Tracheal epithelial cell (primary cell): ENCODE data around the gene BEST3. TPM values are rescaled to one million over a fixed set of nuclear protein-coding genes. Genes with fewer than 3 reads are reported as not detected.

Source experiments
- total RNA-seq: library from RNA; depleted of rRNA; stranded (reverse); fragments of >200 nt; gene quantifications from 2 replicates; pipeline ENCODE4 v1.2.1, GENCODE V29; 2014

BEST3 gene
- under 0.01 TPM in 1 of 2 replicates, not detected in the other for total RNA-seq

GRCh38 chr12:69698769-69699540 is at the start of gene BEST3:
BEST3 (minus strand) TSS chr12:69699303; CDS start chr12:69697798, 1,505 bp downstream.

DNA sequence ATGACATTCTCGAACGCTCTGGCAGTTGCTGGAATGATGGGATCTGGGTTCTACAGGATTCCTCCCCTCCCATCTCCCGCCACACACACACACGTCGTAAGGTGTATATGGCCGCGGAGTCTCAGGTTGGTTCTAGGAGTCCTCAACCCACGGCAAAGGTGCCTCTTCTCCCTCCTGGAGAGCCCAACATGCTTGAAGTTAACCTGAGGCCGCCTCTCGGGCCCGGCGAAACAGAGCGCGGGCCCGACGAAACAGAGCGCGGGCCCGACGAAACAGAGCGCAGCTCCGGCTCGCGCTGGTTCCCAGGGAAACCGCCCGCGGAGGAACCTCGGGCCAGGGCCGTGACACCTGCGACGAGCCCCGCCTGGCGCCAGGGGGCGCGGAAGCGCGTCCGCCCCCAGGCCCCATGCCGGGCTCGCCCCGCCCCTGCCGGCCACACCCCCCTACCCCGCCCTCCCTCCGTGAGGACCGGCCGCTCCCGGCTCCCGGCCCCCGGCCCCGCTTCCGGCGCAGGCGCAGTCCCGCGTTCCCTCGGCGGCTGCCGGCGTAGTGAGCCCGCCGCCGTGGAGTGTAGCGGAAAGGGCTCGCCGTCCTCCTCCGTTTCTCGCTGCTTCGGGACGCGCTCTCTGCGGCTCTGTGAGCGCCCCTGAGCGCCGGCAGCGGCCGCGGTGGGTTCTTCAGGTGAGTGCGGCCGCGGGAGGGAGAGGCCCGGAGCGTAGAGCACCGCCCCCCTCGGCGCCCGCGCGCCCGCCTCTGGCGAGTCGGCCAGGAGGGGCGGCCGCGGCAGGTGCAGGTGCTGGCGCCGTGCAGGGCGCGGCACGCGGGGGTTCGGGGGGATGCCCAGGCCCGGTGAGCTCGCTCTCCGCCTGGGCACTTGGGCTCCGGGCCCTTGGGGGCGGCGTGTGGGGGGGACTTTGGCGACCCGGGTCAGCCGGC is 39.5 kb upstream of the BEST3 start, which contains the start of gene RAB3IP:
TSS of gene RAB3IP (plus strand) at position 510 of the 936 bp plus-strand sequence. CDS start 16,549 bp downstream, outside the sequence.

DNA sequence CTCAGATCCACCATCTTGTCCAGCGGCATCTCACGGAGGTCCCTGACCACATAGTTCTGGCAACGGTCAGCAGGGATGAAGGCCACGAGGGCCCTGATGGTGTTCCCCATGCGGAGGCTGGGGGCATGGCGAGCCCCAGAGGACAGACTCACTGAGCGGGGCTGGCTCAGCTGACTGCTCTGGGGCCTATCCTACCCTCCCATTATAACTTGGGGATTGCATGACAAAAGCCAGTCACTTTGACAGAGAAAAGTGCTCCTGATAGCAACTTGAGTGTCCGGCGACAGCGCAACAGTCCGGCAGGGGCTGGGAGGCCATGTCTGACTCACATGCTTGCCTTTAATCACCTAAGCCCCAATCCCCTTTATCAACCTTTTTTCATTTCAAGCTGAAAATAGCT is 88.4 kb downstream of the BEST3 start, which contains the start of gene LRRC10:
TSS of gene LRRC10 (minus strand) at position 179 of the 400 bp plus-strand sequence. CDS start at position 110, 69 bp downstream.

Other genes starting within 250 kb of the BEST3 start
- 29.6 and 35.2 TPM in 2 replicates for gene FRS2, start 228.9 kb downstream of the BEST3 start, total RNA-seq
- gene CCT2, start 113.8 kb downstream of the BEST3 start, total RNA-seq, result 263 and 284 TPM in 2 replicates
- not detected in 2 replicates for gene LRRC10, start 88.4 kb downstream of the BEST3 start, total RNA-seq
- gene RAB3IP, start 39.6 kb upstream of the BEST3 start, total RNA-seq, result 29.8 and 59.3 TPM in 2 replicates
- 0.24 TPM in 1 of 2 replicates, not detected in the other for gene MYRFL, start 125.9 kb upstream of the BEST3 start, total RNA-seq